GM12878 (cell line): ENCODE data around the gene MUC21. TPM values are rescaled to one million over a fixed set of nuclear protein-coding genes. Genes with fewer than 3 reads are reported as not detected.

Experiments
- ATAC-seq: fragments of 200-7000 bp; cut with Tn5 transposase; 3 replicates; pipeline ENCODE4 v1.9.1; 2020; ENCODE audit warnings: mild to moderate bottlenecking, moderate library complexity
- BruUV-seq: library from RNA; stranded (reverse); fragments of 400-500 nt; replicated peaks from 2 replicates; lab custom pipeline; 2021; lab: Mats Ljungman, UMichigan
- CTCF ChIA-PET: fragments of 300-600 bp; sonication (Branson Sonifier 250); formaldehyde crosslinking; extraction: SDS; loops from one replicate; lab custom pipeline; 2021; ENCODE audit warnings: inconsistent platforms; lab: Yijun Ruan, JAX
- POLR2A ChIA-PET: fragments of 350-600 bp; formaldehyde crosslinking; extraction: SDS; loops from one replicate; lab custom pipeline; 2021; ENCODE audit warnings: inconsistent platforms; lab: Charles Lee
- RAD21 ChIA-PET: fragments of 300-600 bp; sonication (Branson Sonifier 250); formaldehyde crosslinking; loops from one replicate; lab custom pipeline; 2023; ENCODE audit warnings: antibody characterized with exemption; ENCODE audit not compliant: unreplicated experiment; lab: Charles Lee
- SMC1A ChIA-PET: fragments of 300-600 bp; sonication (Branson Sonifier 250); formaldehyde crosslinking; loops from one replicate; lab custom pipeline; 2023; ENCODE audit not compliant: unreplicated experiment, uncharacterized antibody; lab: Charles Lee
- DNase-seq: peaks from one replicate; pipeline ENCODE4 v3.0.0-alpha.2; 2011; ENCODE audit warnings: low read depth, low spot score
- FAIRE-seq: peaks from 3 replicates; lab custom pipeline; 2011; peaks lifted over from hg19 to GRCh38; lab: Jason Lieb, UNC
- H2AFZ ChIP-seq: 2 replicates; pipeline ENCODE4 v1.6.0; 2011; ENCODE audit warnings: low read depth, low read length, control low read depth; ENCODE audit not compliant: control insufficient read depth
- H3K27ac ChIP-seq: 2 replicates; pipeline ENCODE4 v1.5.1; 2011; ENCODE audit warnings: control low read depth; ENCODE audit not compliant: control insufficient read depth, insufficient read depth
- H3K27me3 ChIP-seq, 2 experiments: replicated peaks in 1 of 2; 2 replicates each; pipeline versions ENCODE4 v1.6.0 to v1.6.1; 2011; ENCODE audit warnings: low read length in 1 of 2; ENCODE audit not compliant: control insufficient read depth in 2 of 2, insufficient read depth in 2 of 2
- H3K36me3 ChIP-seq, 2 experiments: 2 replicates each; pipeline ENCODE4 v1.5.1; 2011; ENCODE audit warnings: low read length in 1 of 2; ENCODE audit not compliant: control insufficient read depth in 2 of 2, insufficient read depth in 2 of 2
- H3K4me1 ChIP-seq: 2 replicates; pipeline ENCODE4 v1.6.1; 2011; ENCODE audit warnings: mild to moderate bottlenecking, low read length, moderate library complexity, mixed read lengths; ENCODE audit not compliant: control insufficient read depth, insufficient read depth
- H3K4me2 ChIP-seq: 2 replicates; pipeline ENCODE4 v1.6.0; 2011; ENCODE audit warnings: control low read depth; ENCODE audit not compliant: control insufficient read depth, insufficient read depth
- H3K4me3 ChIP-seq: fragments of 200-600 bp; sonication (generic); 2 replicates; pipeline ENCODE4 v1.5.1; 2016
- H3K79me2 ChIP-seq: 2 replicates; pipeline ENCODE4 v1.6.0; 2011; ENCODE audit warnings: low read length; ENCODE audit not compliant: control insufficient read depth, insufficient read depth
- H3K9ac ChIP-seq: 2 replicates; pipeline ENCODE4 v1.8.0; 2011; ENCODE audit warnings: low read length, control low read depth, mixed read lengths; ENCODE audit not compliant: control insufficient read depth, insufficient read depth
- H3K9me3 ChIP-seq: replicated peaks from 3 replicates; pipeline ENCODE4 v1.5.1; 2011; ENCODE audit warnings: mild to moderate bottlenecking, low read length; ENCODE audit not compliant: control insufficient read depth, insufficient read depth
- H4K20me1 ChIP-seq: 2 replicates; pipeline ENCODE4 v1.6.0; 2011; ENCODE audit not compliant: control insufficient read depth, insufficient read depth
- EED ChIP-seq: sonication (generic); IDR thresholded peaks from 2 replicates; pipeline ENCODE4 v1.6.1; 2016; ENCODE audit warnings: antibody characterized with exemption, low read depth
- EP300 ChIP-seq, 2 experiments: fragments of 150-350 bp in 1 of 2; IDR thresholded peaks; 2 replicates each; pipeline ENCODE4 v1.6.1; 2011 to 2012; ENCODE audit warnings: low read depth in 2 of 2, low read length in 2 of 2, borderline replicate concordance in 1 of 2, improper control_type of control experiment in 1 of 2, inconsistent platforms in 1 of 2; ENCODE audit not compliant: control insufficient read depth in 1 of 2
- MAX ChIP-seq: IDR thresholded peaks from 2 replicates; pipeline ENCODE4 v1.6.1; 2012; ENCODE audit warnings: low read depth, low read length, improper control_type of control experiment
- NFIC ChIP-seq: IDR thresholded peaks from 2 replicates; pipeline ENCODE4 v1.6.1; 2012; ENCODE audit warnings: low read depth, mild to moderate bottlenecking, inconsistent platforms, low read length, moderate library complexity
- NFYB ChIP-seq: IDR thresholded peaks from 2 replicates; pipeline ENCODE4 v1.6.1; 2011; ENCODE audit warnings: low read depth, mild to moderate bottlenecking, low read length, improper control_type of control experiment, moderate library complexity; ENCODE audit not compliant: insufficient read depth
- RELA ChIP-seq: fragments of 450-650 bp; IDR thresholded peaks from 2 replicates; pipeline ENCODE4 v1.8.0; 2014; ENCODE audit warnings: borderline replicate concordance; ENCODE audit not compliant: partially characterized antibody
- ZBTB40 ChIP-seq: fragments of 450-650 bp; IDR thresholded peaks from 2 replicates; pipeline ENCODE4 v1.6.1; 2016; ENCODE audit warnings: mild to moderate bottlenecking, moderate library complexity, borderline replicate concordance
- ZNF384 ChIP-seq: IDR thresholded peaks from 2 replicates; pipeline ENCODE4 v1.6.1; 2012; ENCODE audit warnings: low read depth, mild to moderate bottlenecking, low read length, improper control_type of control experiment, borderline replicate concordance
- ZNF592 ChIP-seq: fragments of 450-650 bp; IDR thresholded peaks from 2 replicates; pipeline ENCODE4 v1.6.1; 2017; ENCODE audit warnings: mild to moderate bottlenecking, moderate library complexity
- WGBS: methylation state at CpG from one replicate; pipeline ENCODE4 v1.1.6; 2016; ENCODE audit warnings: low lambda C conversion rate; ENCODE audit not compliant: insufficient replicate concordance, insufficient coverage; ENCODE audit errors: missing lambda C conversion rate; 5-methylcytosine and 5-hydroxymethylcytosine counted together
- in situ Hi-C: fragments of 300-500 bp; cut with MboI; formaldehyde crosslinking; loops from 9 replicates; pipeline ENCODE4 v1.14.3; 2018; ENCODE audit warnings: mixed read lengths
- intact Hi-C: fragments of 100-400 bp; cut with micrococcal nuclease; formaldehyde crosslinking; loops from one replicate; pipeline ENCODE4 v1.14.2; 2022; ENCODE audit not compliant: unreplicated experiment
- polyA plus RNA-seq, 11 experiments: library from polyadenylated mRNA; depleted of rRNA in 4 of 11; unstranded in 6 of 11; stranded (reverse) in 5 of 11; fragments of >200 nt; fragmentation: Nextera tagmentation in 4 of 11; fragmentation: Illumina TruSeq in 1 of 11; extraction: Ambion mirVana in 4 of 11; extraction: Trizol in 1 of 11; gene quantifications; 1 replicate in 1 of 11; 2 replicates in 10 of 11; pipeline versions ENCODE4 v1.2.1 to v1.2.3, GENCODE V29; 2011 to 2016; ENCODE audit warnings: inconsistent platforms in 2 of 11, missing spikeins in 2 of 11, low read depth in 1 of 11
- total RNA-seq, 4 experiments: library from RNA; depleted of rRNA in 3 of 4; stranded (reverse); fragments of >200 nt in 3 of 4; fragmentation: Illumina TruSeq in 1 of 4; extraction: Trizol in 1 of 4; gene quantifications; 2 replicates each; pipeline versions ENCODE4 v1.2.1 to v1.2.3, GENCODE V29; 2013 to 2021

Gene MUC21
- total and polyA plus RNA-seq, 10 of the 15 experiments (the other 5 are each of a cell fraction or from before 2014, with no cell fraction given) = 0.02 TPM; not detected in 9

GRCh38 chr6:30945281-30945680 is 38.2 kb upstream of the MUC21 start (continued):
- TF ChIP-seq ZBTB40 = no peak

GRCh38 chr6:30947231-30947630 is 36.3 kb upstream of the MUC21 start:
- intact Hi-C loops (no loop called here), in situ Hi-C loops (no loop called here)
- no peaks in the 10 kb centered on the region for H3K36me3 ChIP-seq
- no peak overlapping the region for H3K27ac ChIP-seq
- peaks cover 8% of the 10 kb centered on the region for H3K4me1 ChIP-seq
- H3K4me3 ChIP-seq = no peak overlapping the region
- SMC1A ChIA-PET = no interaction called here
- H4K20me1 ChIP-seq = no peaks in the 10 kb centered on the region
- H3K79me2 ChIP-seq = no peaks in the 10 kb centered on the region
- BruUV-seq = no TSS peak
- H3K9ac ChIP-seq = no peak overlapping the region
- RAD21 ChIA-PET = no interaction called here
- peaks cover 0 to 3% of the 10 kb centered on the region in 2 experiments; a peak in 2 of 4 replicates for H3K27me3 ChIP-seq
- no peak for ATAC-seq
- no peak for FAIRE-seq
- no peak overlapping the region for H3K4me2 ChIP-seq
- 53% methylated on average over 4 of the region's 4 CpGs for WGBS
- peaks cover 2% of the 10 kb centered on the region; the same call in 2 of the 3 replicates for H3K9me3 ChIP-seq
- DNase-seq = no peak
- POLR2A ChIA-PET = interaction anchor here (1.1 kb wide), 1 partner anchor 8 kb away, joined by 3 read pairs; no protein-coding TSS in a partner anchor
- no peak overlapping the region for H2AFZ ChIP-seq
- CTCF ChIA-PET = interaction anchor here (2.2 kb wide), 1 partner anchor 122 kb away, joined by 6 read pairs; no protein-coding TSS in a partner anchor
- TF ChIP-seq EP300 (IDR thresholded peaks at IDR 0.05; ENCODE audit: borderline replicate concordance in 1 of 2, control insufficient read depth in 1 of 2, low read depth in 2 of 2, low read length in 2 of 2) (no peak), EED (no peak), NFIC (no peak), ZNF592 (no peak), ZNF384 (no peak), NFYB (no peak), RELA (no peak), MAX (no peak)
